Body of pancreas (tissue), 4 donors: ENCODE data around the gene GLTP. TPM values are rescaled to one million over a fixed set of nuclear protein-coding genes. Genes with fewer than 3 reads are reported as not detected.

Experiments
- ATAC-seq: fragments of 150-250 bp; one replicate; pipeline ENCODE4 v1.9.1; 2016
- DNase-seq, 4 donors: peaks; one replicate each; pipeline ENCODE4 v3.0.0-alpha.2; 2019
- H3K27ac ChIP-seq, 4 donors: fragments of 200-600 bp; sonication (generic); 1 replicate in 3 of 4; 2 replicates in 1 of 4; pipeline versions ENCODE4 v1.5.1 to v1.6.1; 2016 to 2019; ENCODE audit warnings: mild to moderate bottlenecking in 1 of 4, mixed read lengths in 1 of 4, moderate library complexity in 1 of 4
- H3K27me3 ChIP-seq, 2 donors: fragments of 200-600 bp; sonication (generic); one replicate each; pipeline ENCODE4 v1.6.0; 2016; ENCODE audit warnings: mild to moderate bottlenecking in 1 of 2
- H3K36me3 ChIP-seq, 2 donors: fragments of 200-600 bp; sonication (generic); replicated peaks in 1 of 2; 2 replicates each; pipeline ENCODE4 v1.5.1; 2016; ENCODE audit warnings: low read depth in 2 of 2; ENCODE audit not compliant: insufficient read depth in 1 of 2
- H3K4me1 ChIP-seq: fragments of 200-600 bp; sonication (generic); one replicate; pipeline ENCODE4 v1.6.0; 2016
- H3K4me3 ChIP-seq, 2 donors: fragments of 200-600 bp; sonication (generic); 1 replicate in 1 of 2; 2 replicates in 1 of 2; pipeline ENCODE4 v1.5.1; 2016 to 2019
- H3K9me3 ChIP-seq, 3 donors: fragments of 200-600 bp; sonication (generic); 1 replicate in 2 of 3; 2 replicates in 1 of 3; pipeline ENCODE4 v1.5.1; 2016
- POLR2A ChIP-seq, 3 donors: fragments of 450-650 bp; IDR thresholded peaks; one replicate each; pipeline ENCODE4 v1.6.1; 2016; ENCODE audit warnings: antibody characterized with exemption in 3 of 3, mild to moderate bottlenecking in 2 of 3
- WGBS, 2 donors: methylation state at CpG; one replicate each; pipeline ENCODE4 v1.1.5; 2017; 5-methylcytosine and 5-hydroxymethylcytosine counted together
- intact Hi-C: fragments of 100-400 bp; cut with DNase I; formaldehyde crosslinking; loops from one replicate; pipeline ENCODE4 v1.15.1; 2023
- microRNA-seq, 2 donors: library from miRNA; unstranded; fragments of <30 nt; microRNA quantifications; one replicate each; pipeline ENCODE4, GENCODE V29; 2016; ENCODE audit warnings: borderline number of aligned reads in 2 of 2, borderline replicate concordance in 2 of 2
- small RNA-seq: library from RNA; depleted of rRNA; stranded (forward); fragments of <200 nt; gene quantifications from one replicate; pipeline ENCODE3, GENCODE V24; 2016
- total RNA-seq, 2 donors: library from RNA; depleted of rRNA; stranded (reverse); fragments of >200 nt; gene quantifications; one replicate each; pipeline ENCODE4 v1.1.0, GENCODE V29; 2016
- TF ChIP-seq, protein P1 (sequence below), 7 experiments: fragments of 450-650 bp in 4 of 7; fragments of 200-600 bp in 3 of 7; sonication (generic) in 3 of 7; IDR thresholded peaks; one replicate each; pipeline ENCODE4 v1.5.1; 2016 to 2019; ENCODE audit warnings: antibody characterized with exemption in 7 of 7

GLTP gene
- total RNA-seq, 2 donors from 2014 or later: 21.1 to 27.8 TPM

DNA sequence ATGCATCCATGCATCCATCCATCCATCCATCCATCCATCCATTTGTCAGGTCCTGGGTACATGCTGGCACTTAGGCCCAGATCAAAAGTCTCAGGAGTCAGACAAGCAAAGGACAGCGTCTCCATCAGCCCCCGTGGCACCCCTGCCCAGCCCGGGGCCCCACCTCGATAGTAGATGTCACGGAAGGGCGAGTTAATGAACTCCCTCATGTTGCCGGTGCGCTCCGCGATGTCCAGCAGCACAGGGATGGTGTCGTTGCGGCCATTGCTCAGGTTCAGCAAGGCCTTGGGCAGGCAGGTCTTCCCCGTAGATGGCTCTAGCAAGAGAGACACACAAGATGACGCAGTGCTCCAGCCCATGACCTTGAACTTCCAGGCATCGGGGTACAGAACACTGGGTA lies 77.5 kb downstream of the GLTP start:
- TF ChIP-seq, protein P1, sequence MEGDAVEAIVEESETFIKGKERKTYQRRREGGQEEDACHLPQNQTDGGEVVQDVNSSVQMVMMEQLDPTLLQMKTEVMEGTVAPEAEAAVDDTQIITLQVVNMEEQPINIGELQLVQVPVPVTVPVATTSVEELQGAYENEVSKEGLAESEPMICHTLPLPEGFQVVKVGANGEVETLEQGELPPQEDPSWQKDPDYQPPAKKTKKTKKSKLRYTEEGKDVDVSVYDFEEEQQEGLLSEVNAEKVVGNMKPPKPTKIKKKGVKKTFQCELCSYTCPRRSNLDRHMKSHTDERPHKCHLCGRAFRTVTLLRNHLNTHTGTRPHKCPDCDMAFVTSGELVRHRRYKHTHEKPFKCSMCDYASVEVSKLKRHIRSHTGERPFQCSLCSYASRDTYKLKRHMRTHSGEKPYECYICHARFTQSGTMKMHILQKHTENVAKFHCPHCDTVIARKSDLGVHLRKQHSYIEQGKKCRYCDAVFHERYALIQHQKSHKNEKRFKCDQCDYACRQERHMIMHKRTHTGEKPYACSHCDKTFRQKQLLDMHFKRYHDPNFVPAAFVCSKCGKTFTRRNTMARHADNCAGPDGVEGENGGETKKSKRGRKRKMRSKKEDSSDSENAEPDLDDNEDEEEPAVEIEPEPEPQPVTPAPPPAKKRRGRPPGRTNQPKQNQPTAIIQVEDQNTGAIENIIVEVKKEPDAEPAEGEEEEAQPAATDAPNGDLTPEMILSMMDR (IDR thresholded peaks at IDR 0.05): no peak
- no peak for TF ChIP-seq POLR2A (IDR thresholded peaks at IDR 0.05)
- WGBS, 2 donors: 79 to 90% methylated on average over 8 to 15 of the region's 15 CpGs
- intact Hi-C loops: no loop called here

More for the DNA sequence above, 77.5 kb downstream of the GLTP start:
- ATAC-seq: no peak
- Histone ChIP-seq H3K9me3 (no peaks in the 10 kb centered on the region), H3K27me3 (no peaks in the 10 kb centered on the region), H3K4me1 (no peaks in the 10 kb centered on the region), H3K27ac (no peak overlapping the region), H3K4me3 (no peak overlapping the region), H3K36me3 (no peaks in the 10 kb centered on the region)
- DNase-seq: no peak

Small RNA genes lying within 50 kb of the gene (microRNA-seq; reads per million reads assigned to microRNA genes)
- gene MIR4497: 0 reads per million in 2 donors

Small RNA genes lying within 50 kb of the gene (small RNA-seq; reads per million reads assigned to genes)
- gene MIR4497 (not detected), gene RN7SL441P (not detected)

Other genes with a start within 250 kb of the GLTP start
- gene FAM222A, start 166.7 kb downstream of the GLTP start, total RNA-seq: 10 to 100 TPM in 1 of 2 donors, 1 to 10 TPM in 1; 8.0 to 16.2 TPM
- gene TRPV4, start 47.1 kb downstream of the GLTP start, total RNA-seq: 1 to 10 TPM; 5.2 to 6.3 TPM
- gene TCHP, start 19.7 kb upstream of the GLTP start, total RNA-seq: 10 to 100 TPM; 29.3 to 72.2 TPM
- 10 to 100 TPM; 44.4 to 50.1 TPM for gene GIT2, start 115.8 kb upstream of the GLTP start, total RNA-seq
- 10 to 100 TPM; 33.0 to 35.0 TPM for gene ANKRD13A, start 118.9 kb upstream of the GLTP start, total RNA-seq
- 10 to 100 TPM in 1 of 2 donors, 1 to 10 TPM in 1; 2.0 to 15.3 TPM for gene C12orf76, start 168.0 kb upstream of the GLTP start, total RNA-seq
- 1 to 10 TPM; 5.2 to 6.3 TPM for gene IFT81, start 243.8 kb upstream of the GLTP start, total RNA-seq